HepG2 (cell line): ENCODE data around the gene ACAP2. TPM values are rescaled to one million over a fixed set of nuclear protein-coding genes. Genes with fewer than 3 reads are reported as not detected.

Source experiments
- BORCS8-MEF2B ChIP-seq: sonication (generic); formaldehyde crosslinking; IDR thresholded peaks from 2 replicates; pipeline ENCODE4 v1.8.0; 2022; ENCODE audit warnings: mild to moderate bottlenecking, missing genetic modification reagents
- ERF ChIP-seq: IDR thresholded peaks from 2 replicates; pipeline ENCODE4 v1.6.1; 2018; ENCODE audit warnings: missing biosample characterization, missing genetic modification reagents
- IKZF4 ChIP-seq: sonication (generic); formaldehyde crosslinking; IDR thresholded peaks from 2 replicates; pipeline ENCODE4 v1.5.1; 2020; ENCODE audit warnings: borderline replicate concordance, mild to moderate bottlenecking, low read depth, missing genetic modification reagents; ENCODE audit errors: not compliant biosample characterization
- KMT2A ChIP-seq: sonication (generic); formaldehyde crosslinking; IDR thresholded peaks from 2 replicates; pipeline ENCODE4 v1.4.0; 2020; ENCODE audit warnings: missing genetic modification reagents
- RNF2 ChIP-seq: fragments of 450-650 bp; conservative IDR thresholded peaks from 2 replicates; pipeline ENCODE4 v1.6.1; 2016; ENCODE audit warnings: low read depth
- ZNF20 ChIP-seq: sonication (generic); formaldehyde crosslinking; IDR thresholded peaks from 2 replicates; pipeline ENCODE4 v1.4.0; 2020; ENCODE audit warnings: mild to moderate bottlenecking, moderate library complexity, missing genetic modification reagents
- ZNF615 ChIP-seq: sonication (generic); formaldehyde crosslinking; IDR thresholded peaks from 2 replicates; pipeline ENCODE4 v1.5.0; 2020; ENCODE audit warnings: mild to moderate bottlenecking, missing genetic modification reagents, borderline replicate concordance
- ZNF616 ChIP-seq: sonication (generic); formaldehyde crosslinking; IDR thresholded peaks from 2 replicates; pipeline ENCODE4 v1.5.0; 2020; ENCODE audit warnings: low read depth, mild to moderate bottlenecking, missing genetic modification reagents
- ZSCAN29 ChIP-seq: sonication (generic); formaldehyde crosslinking; conservative IDR thresholded peaks from 2 replicates; pipeline ENCODE4 v1.4.0; 2020; ENCODE audit warnings: mild to moderate bottlenecking, missing genetic modification reagents
- polyA plus RNA-seq, 8 experiments: library from polyadenylated mRNA; depleted of rRNA in 3 of 8; stranded (reverse) in 7 of 8; unstranded in 1 of 8; fragments of >200 nt; fragmentation: Illumina TruSeq in 4 of 8; extraction: Trizol in 4 of 8; gene quantifications; 2 replicates each; pipeline versions ENCODE4 v1.2.1 to v1.2.3, GENCODE V29; 2011 to 2016; ENCODE audit warnings: low read depth in 4 of 8, missing spikeins in 1 of 8, mixed read lengths in 1 of 8; ENCODE audit not compliant: insufficient read depth in 1 of 8
- total RNA-seq, 5 experiments: library from RNA; depleted of rRNA; stranded (reverse); fragments of >200 nt; fragmentation: Illumina TruSeq; extraction: Trizol; gene quantifications; 2 replicates each; pipeline ENCODE4 v1.2.3, GENCODE V29; 2016; ENCODE audit warnings: low read depth in 1 of 5
- TF ChIP-seq, protein P1 (sequence below): sonication (generic); formaldehyde crosslinking; IDR thresholded peaks from 2 replicates; pipeline ENCODE4 v1.5.1; 2020; ENCODE audit warnings: missing genetic modification reagents, mild to moderate bottlenecking, borderline replicate concordance
- TF ChIP-seq, protein P2 (sequence below): sonication (generic); formaldehyde crosslinking; conservative IDR thresholded peaks from 2 replicates; pipeline ENCODE4 v1.4.0; 2020; ENCODE audit warnings: missing genetic modification reagents
- TF ChIP-seq, protein P3 (sequence below): sonication (generic); formaldehyde crosslinking; IDR thresholded peaks from 2 replicates; pipeline ENCODE4 v1.5.1; 2020; ENCODE audit warnings: mild to moderate bottlenecking, moderate library complexity, missing genetic modification reagents
- TF ChIP-seq, protein P4 (sequence below): sonication (generic); formaldehyde crosslinking; IDR thresholded peaks from 2 replicates; pipeline ENCODE4 v1.8.0; 2022; ENCODE audit warnings: missing genetic modification reagents, mild to moderate bottlenecking, inconsistent platforms, borderline replicate concordance
- TF ChIP-seq, protein P5 (sequence below): sonication (generic); formaldehyde crosslinking; IDR thresholded peaks from 2 replicates; pipeline ENCODE4 v1.4.0; 2020; ENCODE audit warnings: mild to moderate bottlenecking, missing genetic modification reagents, borderline replicate concordance

The ACAP2 gene
- total and polyA plus RNA-seq, 2 of the 13 experiments (the other 11 are each of a cell fraction or from before 2014, with no cell fraction given), result 7.3 to 23.9 TPM

GRCh38 chr3:195442573-195443390, at the start of gene ACAP2 (continued):
- TF ChIP-seq, protein P1, sequence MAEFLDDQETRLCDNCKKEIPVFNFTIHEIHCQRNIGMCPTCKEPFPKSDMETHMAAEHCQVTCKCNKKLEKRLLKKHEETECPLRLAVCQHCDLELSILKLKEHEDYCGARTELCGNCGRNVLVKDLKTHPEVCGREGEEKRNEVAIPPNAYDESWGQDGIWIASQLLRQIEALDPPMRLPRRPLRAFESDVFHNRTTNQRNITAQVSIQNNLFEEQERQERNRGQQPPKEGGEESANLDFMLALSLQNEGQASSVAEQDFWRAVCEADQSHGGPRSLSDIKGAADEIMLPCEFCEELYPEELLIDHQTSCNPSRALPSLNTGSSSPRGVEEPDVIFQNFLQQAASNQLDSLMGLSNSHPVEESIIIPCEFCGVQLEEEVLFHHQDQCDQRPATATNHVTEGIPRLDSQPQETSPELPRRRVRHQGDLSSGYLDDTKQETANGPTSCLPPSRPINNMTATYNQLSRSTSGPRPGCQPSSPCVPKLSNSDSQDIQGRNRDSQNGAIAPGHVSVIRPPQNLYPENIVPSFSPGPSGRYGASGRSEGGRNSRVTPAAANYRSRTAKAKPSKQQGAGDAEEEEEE (CRISPR knock-in tag), result no peak
- TF ChIP-seq ZNF20 (CRISPR knock-in tag) (no peak), BORCS8-MEF2B (0 out of 2 replicates have a peak, but pooled peaks have one; percentile 57), ZNF616 (CRISPR knock-in tag) (no peak; the same call in 1 of the 2 replicates), IKZF4 (peak; percentile 52), RNF2 (peak; percentile 57; the same call in 1 of the 2 replicates), KMT2A (peak; percentile 86; the same call in 1 of the 2 replicates), ZSCAN29 (CRISPR knock-in tag) (no peak), ERF (CRISPR knock-in tag) (peak; percentile 84), ZNF615 (no peak)
- TF ChIP-seq, protein P2, sequence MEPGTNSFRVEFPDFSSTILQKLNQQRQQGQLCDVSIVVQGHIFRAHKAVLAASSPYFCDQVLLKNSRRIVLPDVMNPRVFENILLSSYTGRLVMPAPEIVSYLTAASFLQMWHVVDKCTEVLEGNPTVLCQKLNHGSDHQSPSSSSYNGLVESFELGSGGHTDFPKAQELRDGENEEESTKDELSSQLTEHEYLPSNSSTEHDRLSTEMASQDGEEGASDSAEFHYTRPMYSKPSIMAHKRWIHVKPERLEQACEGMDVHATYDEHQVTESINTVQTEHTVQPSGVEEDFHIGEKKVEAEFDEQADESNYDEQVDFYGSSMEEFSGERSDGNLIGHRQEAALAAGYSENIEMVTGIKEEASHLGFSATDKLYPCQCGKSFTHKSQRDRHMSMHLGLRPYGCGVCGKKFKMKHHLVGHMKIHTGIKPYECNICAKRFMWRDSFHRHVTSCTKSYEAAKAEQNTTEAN (CRISPR knock-in tag), result no peak; the same call in 1 of the 2 replicates
- TF ChIP-seq, protein P3, sequence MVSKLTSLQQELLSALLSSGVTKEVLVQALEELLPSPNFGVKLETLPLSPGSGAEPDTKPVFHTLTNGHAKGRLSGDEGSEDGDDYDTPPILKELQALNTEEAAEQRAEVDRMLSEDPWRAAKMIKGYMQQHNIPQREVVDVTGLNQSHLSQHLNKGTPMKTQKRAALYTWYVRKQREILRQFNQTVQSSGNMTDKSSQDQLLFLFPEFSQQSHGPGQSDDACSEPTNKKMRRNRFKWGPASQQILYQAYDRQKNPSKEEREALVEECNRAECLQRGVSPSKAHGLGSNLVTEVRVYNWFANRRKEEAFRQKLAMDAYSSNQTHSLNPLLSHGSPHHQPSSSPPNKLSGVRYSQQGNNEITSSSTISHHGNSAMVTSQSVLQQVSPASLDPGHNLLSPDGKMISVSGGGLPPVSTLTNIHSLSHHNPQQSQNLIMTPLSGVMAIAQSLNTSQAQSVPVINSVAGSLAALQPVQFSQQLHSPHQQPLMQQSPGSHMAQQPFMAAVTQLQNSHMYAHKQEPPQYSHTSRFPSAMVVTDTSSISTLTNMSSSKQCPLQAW (CRISPR knock-in tag), result 0 out of 2 replicates have a peak, but pooled peaks have one; percentile 54
- TF ChIP-seq, protein P4, sequence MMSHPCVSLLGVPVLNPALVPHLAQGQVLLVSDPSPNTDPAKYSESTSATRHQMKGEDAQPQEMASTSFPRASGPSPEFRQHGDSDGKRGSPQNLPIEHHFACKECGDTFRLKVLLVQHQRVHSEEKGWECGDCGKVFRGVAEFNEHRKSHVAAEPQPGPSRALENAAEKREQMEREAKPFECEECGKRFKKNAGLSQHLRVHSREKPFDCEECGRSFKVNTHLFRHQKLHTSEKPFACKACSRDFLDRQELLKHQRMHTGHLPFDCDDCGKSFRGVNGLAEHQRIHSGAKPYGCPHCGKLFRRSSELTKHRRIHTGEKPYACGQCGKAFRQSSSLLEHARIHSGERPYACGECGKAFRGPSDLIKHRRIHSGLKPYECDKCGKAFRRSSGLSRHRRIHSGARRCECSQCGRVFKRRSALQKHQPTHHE, result no peak
- TF ChIP-seq, protein P5, sequence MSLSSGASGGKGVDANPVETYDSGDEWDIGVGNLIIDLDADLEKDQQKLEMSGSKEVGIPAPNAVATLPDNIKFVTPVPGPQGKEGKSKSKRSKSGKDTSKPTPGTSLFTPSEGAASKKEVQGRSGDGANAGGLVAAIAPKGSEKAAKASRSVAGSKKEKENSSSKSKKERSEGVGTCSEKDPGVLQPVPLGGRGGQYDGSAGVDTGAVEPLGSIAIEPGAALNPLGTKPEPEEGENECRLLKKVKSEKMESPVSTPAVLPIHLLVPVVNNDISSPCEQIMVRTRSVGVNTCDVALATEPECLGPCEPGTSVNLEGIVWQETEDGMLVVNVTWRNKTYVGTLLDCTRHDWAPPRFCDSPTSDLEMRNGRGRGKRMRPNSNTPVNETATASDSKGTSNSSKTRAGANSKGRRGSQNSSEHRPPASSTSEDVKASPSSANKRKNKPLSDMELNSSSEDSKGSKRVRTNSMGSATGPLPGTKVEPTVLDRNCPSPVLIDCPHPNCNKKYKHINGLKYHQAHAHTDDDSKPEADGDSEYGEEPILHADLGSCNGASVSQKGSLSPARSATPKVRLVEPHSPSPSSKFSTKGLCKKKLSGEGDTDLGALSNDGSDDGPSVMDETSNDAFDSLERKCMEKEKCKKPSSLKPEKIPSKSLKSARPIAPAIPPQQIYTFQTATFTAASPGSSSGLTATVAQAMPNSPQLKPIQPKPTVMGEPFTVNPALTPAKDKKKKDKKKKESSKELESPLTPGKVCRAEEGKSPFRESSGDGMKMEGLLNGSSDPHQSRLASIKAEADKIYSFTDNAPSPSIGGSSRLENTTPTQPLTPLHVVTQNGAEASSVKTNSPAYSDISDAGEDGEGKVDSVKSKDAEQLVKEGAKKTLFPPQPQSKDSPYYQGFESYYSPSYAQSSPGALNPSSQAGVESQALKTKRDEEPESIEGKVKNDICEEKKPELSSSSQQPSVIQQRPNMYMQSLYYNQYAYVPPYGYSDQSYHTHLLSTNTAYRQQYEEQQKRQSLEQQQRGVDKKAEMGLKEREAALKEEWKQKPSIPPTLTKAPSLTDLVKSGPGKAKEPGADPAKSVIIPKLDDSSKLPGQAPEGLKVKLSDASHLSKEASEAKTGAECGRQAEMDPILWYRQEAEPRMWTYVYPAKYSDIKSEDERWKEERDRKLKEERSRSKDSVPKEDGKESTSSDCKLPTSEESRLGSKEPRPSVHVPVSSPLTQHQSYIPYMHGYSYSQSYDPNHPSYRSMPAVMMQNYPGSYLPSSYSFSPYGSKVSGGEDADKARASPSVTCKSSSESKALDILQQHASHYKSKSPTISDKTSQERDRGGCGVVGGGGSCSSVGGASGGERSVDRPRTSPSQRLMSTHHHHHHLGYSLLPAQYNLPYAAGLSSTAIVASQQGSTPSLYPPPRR (CRISPR knock-in tag), result no peak
